ENCODE results near the gene TBCD.

DNA sequence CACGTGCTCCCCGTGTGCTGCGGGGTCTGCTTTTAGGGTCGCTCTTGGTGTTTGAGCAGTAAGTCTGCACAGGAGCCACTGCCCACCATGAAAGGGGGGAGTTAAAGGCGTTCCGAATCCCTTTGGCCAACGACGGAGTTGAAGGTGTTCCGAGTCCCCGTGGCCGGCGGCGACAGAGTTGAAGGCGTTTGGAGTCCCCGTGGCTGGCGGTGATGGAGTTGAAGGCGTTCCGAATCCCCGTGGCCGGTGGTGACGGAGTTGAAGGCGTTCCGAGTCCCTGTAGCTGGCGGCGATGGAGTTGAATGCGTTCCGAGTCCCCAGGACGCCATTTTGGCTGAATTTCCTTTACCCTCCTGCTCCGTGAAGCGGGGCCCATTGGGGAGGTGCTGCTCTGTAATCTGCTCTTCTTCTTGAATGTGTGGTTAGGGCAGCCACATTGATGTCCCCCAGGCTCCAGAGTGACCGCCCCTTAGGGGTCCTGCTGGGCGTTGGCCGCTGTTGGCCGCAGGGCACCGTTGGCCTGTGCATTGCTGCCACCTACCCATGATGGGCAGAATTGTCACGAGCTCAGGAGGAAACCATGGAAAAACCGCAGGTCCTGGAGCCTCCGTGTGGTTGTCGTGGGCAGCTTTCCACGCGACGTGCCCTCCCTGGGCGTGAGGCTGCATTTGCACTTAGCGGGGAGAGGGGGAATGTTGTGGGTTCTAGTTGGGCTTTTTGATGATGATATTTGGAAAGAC is 161.6 kb downstream of the TBCD start:
- TF ChIP-seq FOXP2 (optimal IDR thresholded peaks at IDR 0.05; ENCODE audit: control extremely low read depth, extremely low read length, insufficient read depth) (no peak), EZH2 (IDR thresholded peaks at IDR 0.05) (no peak)
